A673 (cell line): ENCODE data around the gene APLNR.

Source experiments
- CTCF ChIP-seq: fragments of 300-800, 200-600 bp; sonication (generic); conservative IDR thresholded peaks from 2 replicates; pipeline ENCODE4 v1.5.1; 2017; ENCODE audit warnings: low read depth, mild to moderate bottlenecking, antibody characterized with exemption, low read length, moderate library complexity, mixed read lengths
- EZH2 ChIP-seq: fragments of 200-600 bp; sonication (generic); IDR thresholded peaks from 2 replicates; pipeline ENCODE4 v1.6.1; 2017; ENCODE audit warnings: borderline replicate concordance, low read depth, mild to moderate bottlenecking, mixed read lengths, antibody characterized with exemption, low read length; ENCODE audit not compliant: poor library complexity, severe bottlenecking

GRCh38 chr11:57276971-57277675, 40.1 kb upstream of the APLNR start:
- TF ChIP-seq CTCF (no peak), EZH2 (no peak)
